Measurements from ENCODE around the gene MET. TPM values are rescaled to one million over a fixed set of nuclear protein-coding genes. Genes with fewer than 3 reads are reported as not detected.

Gene MET
- total RNA-seq (2022) (242 and 249 TPM in 2 replicates), Bru-seq, nascent RNA (percentile 98 among the genes with signal in this experiment), BruChase-seq, experiment 1, labeled RNA remaining after a 6-hour chase (percentile 95 among the genes with signal in this experiment), BruChase-seq, experiment 2, labeled RNA remaining after a 2-hour chase (percentile 89 among the genes with signal in this experiment)
- long read RNA-seq, full-length matches to known transcripts: 48 of 119 reads
- long read RNA-seq, partial matches to known transcripts: 52 of 119 reads
- long read RNA-seq, other reads (novel, unspliced or antisense): 19 of 119 reads

GRCh38 chr7:116671681-116672595 is at the start of gene MET:
Gene MET, plus strand, starts transcription at chr7:116672196. Its CDS starts 26,889 bp downstream, at chr7:116699085.
- DNase-seq: peak; percentile 94
- Mint-ChIP-seq H3K9me3 (ENCODE audit: low read depth, unreplicated experiment) (no peaks in the 10 kb centered on the region), H3K4me1 (ENCODE audit: low read depth, unreplicated experiment) (peaks cover 27% of the 10 kb centered on the region), H3K36me3 (ENCODE audit: insufficient read depth, unreplicated experiment) (peaks cover 42% of the 10 kb centered on the region), H3K27ac (ENCODE audit: unreplicated experiment) (peak within 1 kb of the TSS; percentile 92), H3K4me3 (ENCODE audit: low read depth, unreplicated experiment) (peak within 1 kb of the TSS; percentile 74), H3K27me3 (ENCODE audit: unreplicated experiment) (no peaks in the 10 kb centered on the region)
- peak; percentile 52 for TF ChIP-seq CTCF (IDR thresholded peaks at IDR 0.05; ENCODE audit: unreplicated experiment)
- no TSS peak for BruUV-seq (replicated peaks)
- intact Hi-C loops (cut with micrococcal nuclease; ENCODE audit: unreplicated experiment): loop anchor here (1.0 to 10.0 kb wide), 7 partner anchors 19 to 457 kb away; partner anchors contain the start of gene TES
- CTCF ChIA-PET: interaction anchor here (0.6 to 3.6 kb wide), 14 partner anchors 9 to 191 kb away, joined by 3 to 14 read pairs (median 4); no protein-coding TSS in a partner anchor

- H3K4me1 Mint-ChIP-seq (ENCODE audit: low read depth, unreplicated experiment): peaks cover 20% of the 10 kb centered on the region
Observed at GRCh38 chr7:116626886-116627285, 45.1 kb upstream of the MET start.

GRCh38 chr7:116629051-116629463 is 42.9 kb upstream of the MET start:
- peaks cover 7% of the 10 kb centered on the region for H3K36me3 Mint-ChIP-seq (ENCODE audit: insufficient read depth, unreplicated experiment)
- peak overlapping the region; percentile 30 for H3K4me3 Mint-ChIP-seq (ENCODE audit: low read depth, unreplicated experiment)
- H3K9me3 Mint-ChIP-seq (ENCODE audit: low read depth, unreplicated experiment): no peaks in the 10 kb centered on the region
- DNase-seq: peak; percentile 15
- BruUV-seq (replicated peaks): no TSS peak
- peak overlapping the region; percentile 75 for H3K27ac Mint-ChIP-seq (ENCODE audit: unreplicated experiment)
- intact Hi-C loops (cut with micrococcal nuclease; ENCODE audit: unreplicated experiment): no loop called here
- CTCF ChIA-PET: interaction anchor here (0.6 to 1.1 kb wide), 3 partner anchors 24 to 1194 kb away, joined by 3 to 4 read pairs (median 3); no protein-coding TSS in a partner anchor
- no peak for TF ChIP-seq CTCF (IDR thresholded peaks at IDR 0.05; ENCODE audit: unreplicated experiment)
- H3K27me3 Mint-ChIP-seq (ENCODE audit: unreplicated experiment): no peaks in the 10 kb centered on the region
- H3K4me1 Mint-ChIP-seq (ENCODE audit: low read depth, unreplicated experiment): peaks cover 35% of the 10 kb centered on the region

More at GRCh38 chr7:116626886-116627285, 45.1 kb upstream of the MET start:
- no TSS peak for BruUV-seq (replicated peaks)
- Mint-ChIP-seq H3K27ac (ENCODE audit: unreplicated experiment) (no peak overlapping the region), H3K9me3 (ENCODE audit: low read depth, unreplicated experiment) (no peaks in the 10 kb centered on the region), H3K27me3 (ENCODE audit: unreplicated experiment) (no peaks in the 10 kb centered on the region), H3K4me3 (ENCODE audit: low read depth, unreplicated experiment) (no peak overlapping the region), H3K36me3 (ENCODE audit: insufficient read depth, unreplicated experiment) (peaks cover 7% of the 10 kb centered on the region)
- CTCF ChIA-PET: no interaction called here
- intact Hi-C loops (cut with micrococcal nuclease; ENCODE audit: unreplicated experiment): no loop called here
- DNase-seq: no peak
- no peak for TF ChIP-seq CTCF (IDR thresholded peaks at IDR 0.05; ENCODE audit: unreplicated experiment)

GRCh38 chr7:116630357-116630756 is 41.6 kb upstream of the MET start:
- BruUV-seq (replicated peaks): TSS peak; percentile 92
- Mint-ChIP-seq H3K36me3 (ENCODE audit: insufficient read depth, unreplicated experiment) (peaks cover 7% of the 10 kb centered on the region), H3K27ac (ENCODE audit: unreplicated experiment) (peak overlapping the region; percentile 88), H3K9me3 (ENCODE audit: low read depth, unreplicated experiment) (no peaks in the 10 kb centered on the region), H3K4me1 (ENCODE audit: low read depth, unreplicated experiment) (peaks cover 35% of the 10 kb centered on the region), H3K4me3 (ENCODE audit: low read depth, unreplicated experiment) (peak overlapping the region; percentile 49), H3K27me3 (ENCODE audit: unreplicated experiment) (no peaks in the 10 kb centered on the region)
- no peak for TF ChIP-seq CTCF (IDR thresholded peaks at IDR 0.05; ENCODE audit: unreplicated experiment)
- intact Hi-C loops (cut with micrococcal nuclease; ENCODE audit: unreplicated experiment): no loop called here
- CTCF ChIA-PET: interaction anchor here (1.0 to 2.1 kb wide), 3 partner anchors 38 to 171 kb away, joined by 3 to 8 read pairs (median 6); partner anchors contain the start of gene MET
- DNase-seq: no peak

All from Calu3 (cell line).